ENCODE data around the gene STOX2.

The STOX2 gene

DNA sequence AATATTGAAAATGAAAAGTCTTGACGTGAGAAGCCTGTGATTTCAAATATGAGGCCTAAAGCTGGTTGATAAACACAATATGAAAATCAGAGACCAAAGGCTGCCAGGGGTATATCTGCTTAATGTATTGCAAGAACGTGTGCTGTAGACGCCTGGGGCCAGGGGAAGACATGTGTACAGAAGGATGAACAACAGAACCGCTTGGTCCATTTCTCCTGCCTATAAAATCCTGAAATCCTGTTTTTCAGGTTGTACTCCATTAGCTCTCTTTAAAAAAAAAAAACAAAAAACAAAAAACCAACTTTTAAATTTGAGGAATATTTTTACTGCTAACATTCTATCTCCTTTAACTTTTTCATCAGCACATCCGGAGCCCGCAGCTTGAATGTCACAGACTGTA lies 109.2 kb downstream of the STOX2 start:
- Histone ChIP-seq H3K4me2 (ENCODE audit: low read length) (no peak overlapping the region), H3K4me1 (ENCODE audit: insufficient read depth, low read length, severe bottlenecking) (no peaks in the 10 kb centered on the region), H4K20me1 (ENCODE audit: insufficient read depth, low read length) (no peaks in the 10 kb centered on the region), H3F3A (ENCODE audit: insufficient read depth, low read length) (no peaks in the 10 kb centered on the region), H3K9me3 (ENCODE audit: low read length) (no peaks in the 10 kb centered on the region), H3K9me2 (ENCODE audit: low read depth, low read length) (no peaks in the 10 kb centered on the region), H3K27ac (ENCODE audit: low read depth, low read length, poor library complexity, severe bottlenecking) (no peak overlapping the region), H3K4me3 (ENCODE audit: low read depth, low read length, poor library complexity, severe bottlenecking) (no peak overlapping the region), H3K9ac (ENCODE audit: low read length) (no peak overlapping the region), H3K27me3 (ENCODE audit: insufficient read depth, low read length) (no peaks in the 10 kb centered on the region), H2AFZ (ENCODE audit: low read length) (no peak overlapping the region), H3K79me2 (ENCODE audit: insufficient read depth, low read length) (no peaks in the 10 kb centered on the region), H3K36me3 (ENCODE audit: insufficient read depth, low read length) (no peaks in the 10 kb centered on the region)
- TF ChIP-seq CTCF (IDR thresholded peaks at IDR 0.05; ENCODE audit: low read length) (no peak), EZH2 (IDR thresholded peaks at IDR 0.05; ENCODE audit: borderline replicate concordance, low read length) (no peak)

GRCh38 chr4:184016759-184017668 lies 111.9 kb downstream of the STOX2 start:
- H3K79me2 ChIP-seq (ENCODE audit: insufficient read depth, low read length) = no peaks in the 10 kb centered on the region
- no peak overlapping the region for H3K4me3 ChIP-seq (ENCODE audit: low read depth, low read length, poor library complexity, severe bottlenecking)

GRCh38 chr4:184019076-184019475 lies 114.0 kb downstream of the STOX2 start:
- Histone ChIP-seq H3K27me3 (ENCODE audit: insufficient read depth, low read length) (no peaks in the 10 kb centered on the region), H2AFZ (ENCODE audit: low read length) (no peak overlapping the region), H4K20me1 (ENCODE audit: insufficient read depth, low read length) (no peaks in the 10 kb centered on the region), H3K4me1 (ENCODE audit: insufficient read depth, low read length, severe bottlenecking) (no peaks in the 10 kb centered on the region), H3K9me2 (ENCODE audit: low read depth, low read length) (no peaks in the 10 kb centered on the region), H3K9ac (ENCODE audit: low read length) (no peak overlapping the region), H3K4me3 (ENCODE audit: low read depth, low read length, poor library complexity, severe bottlenecking) (no peak overlapping the region), H3K9me3 (ENCODE audit: low read length) (no peaks in the 10 kb centered on the region), H3F3A (ENCODE audit: insufficient read depth, low read length) (no peaks in the 10 kb centered on the region), H3K27ac (ENCODE audit: low read depth, low read length, poor library complexity, severe bottlenecking) (no peak overlapping the region), H3K79me2 (ENCODE audit: insufficient read depth, low read length) (no peaks in the 10 kb centered on the region), H3K36me3 (ENCODE audit: insufficient read depth, low read length) (no peaks in the 10 kb centered on the region), H3K4me2 (ENCODE audit: low read length) (no peak overlapping the region)
- TF ChIP-seq EZH2 (IDR thresholded peaks at IDR 0.05; ENCODE audit: borderline replicate concordance, low read length) (no peak), CTCF (IDR thresholded peaks at IDR 0.05; ENCODE audit: low read length) (no peak)

More at GRCh38 chr4:184016759-184017668, 111.9 kb downstream of the STOX2 start:
- TF ChIP-seq EZH2 (IDR thresholded peaks at IDR 0.05; ENCODE audit: borderline replicate concordance, low read length) = no peak
- no peak for TF ChIP-seq CTCF (IDR thresholded peaks at IDR 0.05; ENCODE audit: low read length)
- Histone ChIP-seq H3K27ac (ENCODE audit: low read depth, low read length, poor library complexity, severe bottlenecking) (no peak overlapping the region), H3K36me3 (ENCODE audit: insufficient read depth, low read length) (no peaks in the 10 kb centered on the region), H3K4me1 (ENCODE audit: insufficient read depth, low read length, severe bottlenecking) (no peaks in the 10 kb centered on the region), H3K9me2 (ENCODE audit: low read depth, low read length) (no peaks in the 10 kb centered on the region), H3K4me2 (ENCODE audit: low read length) (no peak overlapping the region), H3F3A (ENCODE audit: insufficient read depth, low read length) (no peaks in the 10 kb centered on the region), H4K20me1 (ENCODE audit: insufficient read depth, low read length) (no peaks in the 10 kb centered on the region), H3K9me3 (ENCODE audit: low read length) (no peaks in the 10 kb centered on the region), H3K27me3 (ENCODE audit: insufficient read depth, low read length) (no peaks in the 10 kb centered on the region), H3K9ac (ENCODE audit: low read length) (no peak overlapping the region), H2AFZ (ENCODE audit: low read length) (no peak overlapping the region)

All from OCI-LY1 (cell line).